HEK293 (cell line): Measurements from ENCODE around the gene SEMA4D.

Source experiments
- CTCF ChIA-PET: fragments of 350-600 bp; formaldehyde crosslinking; extraction: SDS; loops from one replicate; lab custom pipeline; 2021; ENCODE audit warnings: antibody characterized with exemption; lab: Yijun Ruan, JAX
- POLR2A ChIA-PET: fragments of 300-600 bp; formaldehyde crosslinking; extraction: SDS; loops from one replicate; lab custom pipeline; 2020; ENCODE audit warnings: antibody characterized with exemption, inconsistent platforms; lab: Yijun Ruan, JAX
- H3K27ac ChIP-seq: fragments of 200-500 bp; sonication (Bioruptor generic); 2 replicates; pipeline ENCODE4 v1.5.1; 2014; ENCODE audit warnings: low read depth, low read length, control low read depth, inconsistent platforms; ENCODE audit errors: extremely low read depth
- H3K36me3 ChIP-seq, 2 experiments: fragments of 200-500 bp in 1 of 2; sonication (Bioruptor generic) in 1 of 2; 1 replicate in 1 of 2; 2 replicates in 1 of 2; pipeline ENCODE4 v1.5.1; 2014 to 2017; ENCODE audit warnings: inconsistent platforms in 2 of 2, low read length in 2 of 2; ENCODE audit not compliant: control insufficient read depth in 2 of 2, insufficient read depth in 1 of 2
- H3K4me1 ChIP-seq: fragments of 200-500 bp; sonication (Bioruptor generic); 2 replicates; pipeline ENCODE4 v1.5.1; 2014; ENCODE audit warnings: mild to moderate bottlenecking, low read length, inconsistent platforms; ENCODE audit not compliant: control insufficient read depth, insufficient read depth
- H3K4me3 ChIP-seq: 2 replicates; pipeline ENCODE4 v1.5.1; 2011; ENCODE audit warnings: low read depth, mild to moderate bottlenecking, control low read depth, low read length, moderate library complexity
- H3K9me3 ChIP-seq: fragments of 200-500 bp; sonication (Bioruptor generic); 2 replicates; pipeline ENCODE4 v1.5.1; 2014; ENCODE audit warnings: low read depth, low read length, inconsistent platforms; ENCODE audit not compliant: control insufficient read depth, insufficient read depth
- BCL6B ChIP-seq: fragments of 450-650 bp; formaldehyde crosslinking; IDR thresholded peaks from 2 replicates; pipeline ENCODE4 v1.5.1; 2017; ENCODE audit warnings: missing biosample characterization, missing genetic modification characterization
- EGR2 ChIP-seq: fragments of 450-650 bp; formaldehyde crosslinking; IDR thresholded peaks from 2 replicates; pipeline ENCODE4 v1.5.1; 2016; ENCODE audit warnings: low read depth, missing biosample characterization, missing genetic modification characterization
- HOXD13 ChIP-seq: sonication (generic); formaldehyde crosslinking; IDR thresholded peaks from 2 replicates; pipeline ENCODE4 v1.8.0; 2022; ENCODE audit warnings: missing genetic modification reagents, borderline replicate concordance
- KLF16 ChIP-seq: fragments of 450-650 bp; formaldehyde crosslinking; IDR thresholded peaks from 2 replicates; pipeline ENCODE4 v1.5.1; 2017; ENCODE audit warnings: missing biosample characterization, missing genetic modification characterization
- KLF17 ChIP-seq: fragments of 450-650 bp; formaldehyde crosslinking; IDR thresholded peaks from 2 replicates; pipeline ENCODE4 v1.5.1; 2016; ENCODE audit warnings: missing biosample characterization, missing genetic modification characterization
- KLF8 ChIP-seq: fragments of 450-650 bp; formaldehyde crosslinking; IDR thresholded peaks from 2 replicates; pipeline ENCODE4 v1.5.1; 2016; ENCODE audit warnings: missing biosample characterization, missing genetic modification characterization
- MEIS1 ChIP-seq: sonication (generic); formaldehyde crosslinking; IDR thresholded peaks from 2 replicates; pipeline ENCODE4 v1.8.1; 2022; ENCODE audit warnings: missing genetic modification reagents, mild to moderate bottlenecking, borderline replicate concordance
- PRDM6 ChIP-seq: fragments of 450-650 bp; formaldehyde crosslinking; IDR thresholded peaks from 2 replicates; pipeline ENCODE4 v1.5.1; 2017; ENCODE audit warnings: missing biosample characterization, missing genetic modification characterization
- RBAK ChIP-seq: fragments of 450-650 bp; formaldehyde crosslinking; IDR thresholded peaks from 2 replicates; pipeline ENCODE4 v1.5.1; 2016; ENCODE audit warnings: missing biosample characterization, missing genetic modification characterization
- ZBTB44 ChIP-seq: fragments of 450-650 bp; IDR thresholded peaks from 2 replicates; pipeline ENCODE4 v1.5.1; 2018; ENCODE audit warnings: missing biosample characterization, mild to moderate bottlenecking, missing genetic modification characterization
- ZBTB48 ChIP-seq: fragments of 450-650 bp; formaldehyde crosslinking; IDR thresholded peaks from 2 replicates; pipeline ENCODE4 v1.5.1; 2016; ENCODE audit warnings: missing biosample characterization, missing genetic modification characterization
- ZNF112 ChIP-seq: fragments of 450-650 bp; formaldehyde crosslinking; IDR thresholded peaks from 2 replicates; pipeline ENCODE4 v1.5.0; 2017; ENCODE audit warnings: missing biosample characterization, missing genetic modification characterization
- ZNF184 ChIP-seq: fragments of 450-650 bp; IDR thresholded peaks from 2 replicates; pipeline ENCODE4 v1.5.1; 2018; ENCODE audit warnings: missing biosample characterization, mild to moderate bottlenecking, missing genetic modification characterization
- ZNF23 ChIP-seq: fragments of 450-650 bp; formaldehyde crosslinking; IDR thresholded peaks from 2 replicates; pipeline ENCODE4 v1.5.1; 2016; ENCODE audit warnings: missing biosample characterization, missing genetic modification characterization, borderline replicate concordance
- ZNF280C ChIP-seq: fragments of 450-650 bp; formaldehyde crosslinking; IDR thresholded peaks from 2 replicates; pipeline ENCODE4 v1.5.1; 2016; ENCODE audit warnings: missing biosample characterization, missing genetic modification characterization
- ZNF350 ChIP-seq: fragments of 450-650 bp; formaldehyde crosslinking; IDR thresholded peaks from 2 replicates; pipeline ENCODE4 v1.5.0; 2017; ENCODE audit warnings: missing biosample characterization, mild to moderate bottlenecking, missing genetic modification characterization
- ZNF398 ChIP-seq: fragments of 450-650 bp; formaldehyde crosslinking; IDR thresholded peaks from 2 replicates; pipeline ENCODE4 v1.5.1; 2017; ENCODE audit warnings: missing biosample characterization, missing genetic modification characterization
- ZNF501 ChIP-seq: fragments of 450-650 bp; formaldehyde crosslinking; IDR thresholded peaks from 2 replicates; pipeline ENCODE4 v1.5.1; 2016; ENCODE audit warnings: missing biosample characterization, missing genetic modification characterization
- ZNF623 ChIP-seq: fragments of 450-650 bp; formaldehyde crosslinking; IDR thresholded peaks from 2 replicates; pipeline ENCODE4 v1.5.1; 2016; ENCODE audit warnings: missing biosample characterization, missing genetic modification characterization
- ZNF701 ChIP-seq: fragments of 450-650 bp; formaldehyde crosslinking; IDR thresholded peaks from 2 replicates; pipeline ENCODE4 v1.5.1; 2016; ENCODE audit warnings: missing biosample characterization, missing genetic modification characterization
- ZNF776 ChIP-seq: fragments of 450-650 bp; formaldehyde crosslinking; IDR thresholded peaks from 2 replicates; pipeline ENCODE4 v1.5.0; 2017; ENCODE audit warnings: missing biosample characterization, missing genetic modification characterization, borderline replicate concordance

Gene SEMA4D

GRCh38 chr9:89420397-89421178 lies 77.3 kb downstream of the SEMA4D start (continued):
- TF ChIP-seq ZNF623: no peak
- no peak for TF ChIP-seq ZNF398
- no peak for TF ChIP-seq KLF17 (tag by site-specific recombination)

GRCh38 chr9:89419978-89420394 lies 77.9 kb downstream of the SEMA4D start:
- Histone ChIP-seq H3K4me1 (no peaks in the 10 kb centered on the region), H3K9me3 (no peaks in the 10 kb centered on the region), H3K27ac (no peak overlapping the region), H3K4me3 (no peak overlapping the region), H3K36me3 (no peaks in the 10 kb centered on the region)
- TF ChIP-seq ZNF112 (tag by site-specific recombination) (no peak), ZBTB44 (no peak), EGR2 (tag by site-specific recombination) (no peak), ZNF776 (tag by site-specific recombination) (no peak), ZNF701 (tag by site-specific recombination) (no peak), ZBTB48 (tag by site-specific recombination) (no peak), PRDM6 (no peak), RBAK (tag by site-specific recombination) (no peak), MEIS1 (CRISPR knock-in tag) (no peak), ZNF350 (no peak)
- CTCF ChIA-PET: interaction anchor here (1.0 kb wide), 1 partner anchor 9 kb away, joined by 3 read pairs; no protein-coding TSS in a partner anchor
- POLR2A ChIA-PET: no interaction called here

GRCh38 chr9:89418882-89419640 lies 78.9 kb downstream of the SEMA4D start:
- Histone ChIP-seq H3K36me3 (peaks cover 0 to 2% of the 10 kb centered on the region in 2 experiments; a peak in 1 of 3 replicates), H3K27ac (no peak overlapping the region), H3K4me3 (no peak overlapping the region), H3K9me3 (no peaks in the 10 kb centered on the region), H3K4me1 (no peaks in the 10 kb centered on the region)
- ChIA-PET POLR2A (no interaction called here), CTCF (interaction anchor here (0.7 to 1.0 kb wide), 3 partner anchors 10 to 130 kb away, joined by 3 to 5 read pairs (median 3); no protein-coding TSS in a partner anchor)
- TF ChIP-seq KLF16 (no peak), BCL6B (tag by site-specific recombination) (no peak), ZNF501 (tag by site-specific recombination) (no peak), ZNF184 (tag by site-specific recombination) (no peak), HOXD13 (CRISPR knock-in tag) (no peak), ZNF280C (tag by site-specific recombination) (no peak), KLF8 (tag by site-specific recombination) (no peak), ZNF23 (tag by site-specific recombination) (no peak)
